ENCODE measurements around the gene ASXL1. TPM values are rescaled to one million over a fixed set of nuclear protein-coding genes. Genes with fewer than 3 reads are reported as not detected.

Gene ASXL1
- total and polyA plus RNA-seq, 9 of the 15 experiments (the other 6 are each of a cell fraction or from before 2014, with no cell fraction given) = 6.5 to 65.3 (median 32.3) TPM

DNA sequence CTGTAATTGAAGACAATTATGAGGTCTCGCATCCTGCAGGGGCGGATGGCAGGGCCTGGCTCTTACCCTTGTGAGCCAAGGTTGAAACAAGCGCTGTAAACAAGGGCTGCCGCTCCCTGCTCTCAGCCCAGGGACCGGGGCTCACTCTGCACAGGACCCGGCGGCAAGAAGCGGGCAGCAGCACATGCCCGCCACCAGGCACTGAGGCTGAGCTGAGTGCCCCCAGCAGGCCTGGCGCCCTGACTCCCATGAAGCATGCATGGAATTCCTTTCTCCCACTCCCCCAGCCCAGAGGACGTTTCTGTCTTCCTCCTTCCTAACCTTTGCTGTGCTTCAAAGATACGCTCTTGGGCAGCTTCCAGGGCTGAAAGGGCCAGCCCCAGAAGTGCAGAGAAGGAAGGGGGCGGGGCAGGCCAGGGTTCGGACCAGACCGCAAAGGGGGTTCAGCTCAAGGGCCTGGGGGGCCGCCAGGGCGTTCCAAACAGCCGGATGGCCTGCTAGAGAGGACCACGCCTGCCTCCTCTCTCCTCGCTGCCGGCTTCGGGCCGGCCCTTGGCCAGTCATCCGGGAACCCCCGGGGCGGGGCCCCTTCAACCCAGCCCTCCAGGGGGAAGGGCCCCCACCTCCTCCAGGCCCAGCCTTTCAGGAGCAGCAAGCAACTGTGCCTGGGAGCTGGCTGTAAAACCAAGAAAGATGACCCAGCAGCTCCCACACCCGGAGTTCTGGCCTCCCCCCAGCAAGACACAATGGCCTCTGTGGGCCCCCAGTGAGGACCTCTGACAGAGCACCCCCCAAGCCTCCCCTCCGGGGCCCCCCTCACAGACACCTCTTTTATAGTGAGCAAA, 117.1 kb downstream of the ASXL1 start (continued):
- TF ChIP-seq, protein P1, sequence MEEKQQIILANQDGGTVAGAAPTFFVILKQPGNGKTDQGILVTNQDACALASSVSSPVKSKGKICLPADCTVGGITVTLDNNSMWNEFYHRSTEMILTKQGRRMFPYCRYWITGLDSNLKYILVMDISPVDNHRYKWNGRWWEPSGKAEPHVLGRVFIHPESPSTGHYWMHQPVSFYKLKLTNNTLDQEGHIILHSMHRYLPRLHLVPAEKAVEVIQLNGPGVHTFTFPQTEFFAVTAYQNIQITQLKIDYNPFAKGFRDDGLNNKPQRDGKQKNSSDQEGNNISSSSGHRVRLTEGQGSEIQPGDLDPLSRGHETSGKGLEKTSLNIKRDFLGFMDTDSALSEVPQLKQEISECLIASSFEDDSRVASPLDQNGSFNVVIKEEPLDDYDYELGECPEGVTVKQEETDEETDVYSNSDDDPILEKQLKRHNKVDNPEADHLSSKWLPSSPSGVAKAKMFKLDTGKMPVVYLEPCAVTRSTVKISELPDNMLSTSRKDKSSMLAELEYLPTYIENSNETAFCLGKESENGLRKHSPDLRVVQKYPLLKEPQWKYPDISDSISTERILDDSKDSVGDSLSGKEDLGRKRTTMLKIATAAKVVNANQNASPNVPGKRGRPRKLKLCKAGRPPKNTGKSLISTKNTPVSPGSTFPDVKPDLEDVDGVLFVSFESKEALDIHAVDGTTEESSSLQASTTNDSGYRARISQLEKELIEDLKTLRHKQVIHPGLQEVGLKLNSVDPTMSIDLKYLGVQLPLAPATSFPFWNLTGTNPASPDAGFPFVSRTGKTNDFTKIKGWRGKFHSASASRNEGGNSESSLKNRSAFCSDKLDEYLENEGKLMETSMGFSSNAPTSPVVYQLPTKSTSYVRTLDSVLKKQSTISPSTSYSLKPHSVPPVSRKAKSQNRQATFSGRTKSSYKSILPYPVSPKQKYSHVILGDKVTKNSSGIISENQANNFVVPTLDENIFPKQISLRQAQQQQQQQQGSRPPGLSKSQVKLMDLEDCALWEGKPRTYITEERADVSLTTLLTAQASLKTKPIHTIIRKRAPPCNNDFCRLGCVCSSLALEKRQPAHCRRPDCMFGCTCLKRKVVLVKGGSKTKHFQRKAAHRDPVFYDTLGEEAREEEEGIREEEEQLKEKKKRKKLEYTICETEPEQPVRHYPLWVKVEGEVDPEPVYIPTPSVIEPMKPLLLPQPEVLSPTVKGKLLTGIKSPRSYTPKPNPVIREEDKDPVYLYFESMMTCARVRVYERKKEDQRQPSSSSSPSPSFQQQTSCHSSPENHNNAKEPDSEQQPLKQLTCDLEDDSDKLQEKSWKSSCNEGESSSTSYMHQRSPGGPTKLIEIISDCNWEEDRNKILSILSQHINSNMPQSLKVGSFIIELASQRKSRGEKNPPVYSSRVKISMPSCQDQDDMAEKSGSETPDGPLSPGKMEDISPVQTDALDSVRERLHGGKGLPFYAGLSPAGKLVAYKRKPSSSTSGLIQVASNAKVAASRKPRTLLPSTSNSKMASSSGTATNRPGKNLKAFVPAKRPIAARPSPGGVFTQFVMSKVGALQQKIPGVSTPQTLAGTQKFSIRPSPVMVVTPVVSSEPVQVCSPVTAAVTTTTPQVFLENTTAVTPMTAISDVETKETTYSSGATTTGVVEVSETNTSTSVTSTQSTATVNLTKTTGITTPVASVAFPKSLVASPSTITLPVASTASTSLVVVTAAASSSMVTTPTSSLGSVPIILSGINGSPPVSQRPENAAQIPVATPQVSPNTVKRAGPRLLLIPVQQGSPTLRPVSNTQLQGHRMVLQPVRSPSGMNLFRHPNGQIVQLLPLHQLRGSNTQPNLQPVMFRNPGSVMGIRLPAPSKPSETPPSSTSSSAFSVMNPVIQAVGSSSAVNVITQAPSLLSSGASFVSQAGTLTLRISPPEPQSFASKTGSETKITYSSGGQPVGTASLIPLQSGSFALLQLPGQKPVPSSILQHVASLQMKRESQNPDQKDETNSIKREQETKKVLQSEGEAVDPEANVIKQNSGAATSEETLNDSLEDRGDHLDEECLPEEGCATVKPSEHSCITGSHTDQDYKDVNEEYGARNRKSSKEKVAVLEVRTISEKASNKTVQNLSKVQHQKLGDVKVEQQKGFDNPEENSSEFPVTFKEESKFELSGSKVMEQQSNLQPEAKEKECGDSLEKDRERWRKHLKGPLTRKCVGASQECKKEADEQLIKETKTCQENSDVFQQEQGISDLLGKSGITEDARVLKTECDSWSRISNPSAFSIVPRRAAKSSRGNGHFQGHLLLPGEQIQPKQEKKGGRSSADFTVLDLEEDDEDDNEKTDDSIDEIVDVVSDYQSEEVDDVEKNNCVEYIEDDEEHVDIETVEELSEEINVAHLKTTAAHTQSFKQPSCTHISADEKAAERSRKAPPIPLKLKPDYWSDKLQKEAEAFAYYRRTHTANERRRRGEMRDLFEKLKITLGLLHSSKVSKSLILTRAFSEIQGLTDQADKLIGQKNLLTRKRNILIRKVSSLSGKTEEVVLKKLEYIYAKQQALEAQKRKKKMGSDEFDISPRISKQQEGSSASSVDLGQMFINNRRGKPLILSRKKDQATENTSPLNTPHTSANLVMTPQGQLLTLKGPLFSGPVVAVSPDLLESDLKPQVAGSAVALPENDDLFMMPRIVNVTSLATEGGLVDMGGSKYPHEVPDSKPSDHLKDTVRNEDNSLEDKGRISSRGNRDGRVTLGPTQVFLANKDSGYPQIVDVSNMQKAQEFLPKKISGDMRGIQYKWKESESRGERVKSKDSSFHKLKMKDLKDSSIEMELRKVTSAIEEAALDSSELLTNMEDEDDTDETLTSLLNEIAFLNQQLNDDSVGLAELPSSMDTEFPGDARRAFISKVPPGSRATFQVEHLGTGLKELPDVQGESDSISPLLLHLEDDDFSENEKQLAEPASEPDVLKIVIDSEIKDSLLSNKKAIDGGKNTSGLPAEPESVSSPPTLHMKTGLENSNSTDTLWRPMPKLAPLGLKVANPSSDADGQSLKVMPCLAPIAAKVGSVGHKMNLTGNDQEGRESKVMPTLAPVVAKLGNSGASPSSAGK (IDR thresholded peaks at IDR 0.05) = peak; percentile 18; the same call in 1 of the 2 replicates
- TF ChIP-seq, protein P2, sequence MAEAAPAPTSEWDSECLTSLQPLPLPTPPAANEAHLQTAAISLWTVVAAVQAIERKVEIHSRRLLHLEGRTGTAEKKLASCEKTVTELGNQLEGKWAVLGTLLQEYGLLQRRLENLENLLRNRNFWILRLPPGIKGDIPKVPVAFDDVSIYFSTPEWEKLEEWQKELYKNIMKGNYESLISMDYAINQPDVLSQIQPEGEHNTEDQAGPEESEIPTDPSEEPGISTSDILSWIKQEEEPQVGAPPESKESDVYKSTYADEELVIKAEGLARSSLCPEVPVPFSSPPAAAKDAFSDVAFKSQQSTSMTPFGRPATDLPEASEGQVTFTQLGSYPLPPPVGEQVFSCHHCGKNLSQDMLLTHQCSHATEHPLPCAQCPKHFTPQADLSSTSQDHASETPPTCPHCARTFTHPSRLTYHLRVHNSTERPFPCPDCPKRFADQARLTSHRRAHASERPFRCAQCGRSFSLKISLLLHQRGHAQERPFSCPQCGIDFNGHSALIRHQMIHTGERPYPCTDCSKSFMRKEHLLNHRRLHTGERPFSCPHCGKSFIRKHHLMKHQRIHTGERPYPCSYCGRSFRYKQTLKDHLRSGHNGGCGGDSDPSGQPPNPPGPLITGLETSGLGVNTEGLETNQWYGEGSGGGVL (CRISPR knock-in tag; IDR thresholded peaks at IDR 0.05) = no peak
- TF ChIP-seq, protein P3, sequence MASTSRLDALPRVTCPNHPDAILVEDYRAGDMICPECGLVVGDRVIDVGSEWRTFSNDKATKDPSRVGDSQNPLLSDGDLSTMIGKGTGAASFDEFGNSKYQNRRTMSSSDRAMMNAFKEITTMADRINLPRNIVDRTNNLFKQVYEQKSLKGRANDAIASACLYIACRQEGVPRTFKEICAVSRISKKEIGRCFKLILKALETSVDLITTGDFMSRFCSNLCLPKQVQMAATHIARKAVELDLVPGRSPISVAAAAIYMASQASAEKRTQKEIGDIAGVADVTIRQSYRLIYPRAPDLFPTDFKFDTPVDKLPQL (IDR thresholded peaks at IDR 0.05; ENCODE audit: extremely low read depth, insufficient read length) = no peak
- TF ChIP-seq ZNF830 (CRISPR knock-in tag; IDR thresholded peaks at IDR 0.05) (no peak), SRSF7 (optimal IDR thresholded peaks at IDR 0.05; ENCODE audit: low read depth, low read length) (no peak), ZNF3 (CRISPR knock-in tag; IDR thresholded peaks at IDR 0.05) (no peak), EZH2 (IDR thresholded peaks at IDR 0.05; ENCODE audit: borderline replicate concordance, low read depth, low read length) (no peak), ZC3H8 (IDR thresholded peaks at IDR 0.05) (no peak), ZNF282 (CRISPR knock-in tag; IDR thresholded peaks at IDR 0.05) (no peak), ZNF12 (CRISPR knock-in tag; IDR thresholded peaks at IDR 0.05) (no peak), MYNN (IDR thresholded peaks at IDR 0.05) (peak; percentile 28; the same call in 1 of the 2 replicates), MYNN (CRISPR knock-in tag; IDR thresholded peaks at IDR 0.05) (no peak), RBFOX2 (IDR thresholded peaks at IDR 0.05; ENCODE audit: low read depth, low read length) (peak; percentile 80), SAFB (IDR thresholded peaks at IDR 0.05; ENCODE audit: borderline replicate concordance, low read depth, low read length) (no peak)
